ENCODE data around the gene PRR29.

GRCh38 chr17:64039106-64039400, 40.9 kb downstream of the PRR29 start:
- TF ChIP-seq CTCF (IDR thresholded peaks at IDR 0.05) = no peak
- no peak for TF ChIP-seq EZH2 (IDR thresholded peaks at IDR 0.05; ENCODE audit: borderline replicate concordance, insufficient read depth, low read depth, low read length, poor library complexity, severe bottlenecking)
